ENCODE results near the gene SMC1A.

Gene SMC1A

GRCh38 chrX:53435997-53436396 lies 13.5 kb upstream of the SMC1A start:
- H3K27me3 Mint-ChIP-seq (ENCODE audit: low read depth) = peaks cover 9% of the 10 kb centered on the region
- H3K27ac Mint-ChIP-seq = no peak overlapping the region
- H3K9me3 Mint-ChIP-seq = peaks cover 7% of the 10 kb centered on the region
- peak; percentile 61 to 74 (median 61) for TF ChIP-seq CTCF (IDR thresholded peaks at IDR 0.05; ENCODE audit: unreplicated experiment in 3 of 3)
- peaks cover 16% of the 10 kb centered on the region for H3K4me1 Mint-ChIP-seq
- peaks cover 9% of the 10 kb centered on the region for H3K36me3 Mint-ChIP-seq (ENCODE audit: low read depth)
- peak overlapping the region in 1 of 3 experiments; percentile 37 for H3K4me3 Mint-ChIP-seq

- Mint-ChIP-seq H3K4me3 (peak within 1 kb of the TSS; percentile 92 to 98 (median 93)), H3K4me1 (peaks cover 10% of the 10 kb centered on the region), H3K27me3 (ENCODE audit: low read depth) (no peaks in the 10 kb centered on the region)
Measured at GRCh38 chrX:53433651-53434639, 11.5 kb upstream of the SMC1A start, which contains the start of gene HSD17B10. TSS of gene HSD17B10 (minus strand) at chrX:53434370. CDS start at chrX:53434345, 25 bp downstream.

GRCh38 chrX:53430231-53430630 lies 7.8 kb upstream of the SMC1A start:
- no peak for TF ChIP-seq CTCF (IDR thresholded peaks at IDR 0.05; ENCODE audit: unreplicated experiment in 3 of 3)
- Mint-ChIP-seq H3K4me1 (peaks cover 10% of the 10 kb centered on the region), H3K36me3 (ENCODE audit: low read depth) (peaks cover 29% of the 10 kb centered on the region), H3K27ac (no peak overlapping the region), H3K4me3 (peak overlapping the region; percentile 5 to 59 (median 13)), H3K9me3 (peaks cover 9% of the 10 kb centered on the region), H3K27me3 (ENCODE audit: low read depth) (no peaks in the 10 kb centered on the region)

More at GRCh38 chrX:53433651-53434639, 11.5 kb upstream of the SMC1A start, which contains the start of gene HSD17B10:
- Mint-ChIP-seq H3K27ac (peak within 1 kb of the TSS; percentile 72 to 87 (median 74)), H3K9me3 (peaks cover 8% of the 10 kb centered on the region), H3K36me3 (ENCODE audit: low read depth) (peaks cover 23% of the 10 kb centered on the region)
- TF ChIP-seq CTCF (IDR thresholded peaks at IDR 0.05; ENCODE audit: unreplicated experiment in 3 of 3) = no peak

GRCh38 chrX:53429755-53430154 lies 7.3 kb upstream of the SMC1A start:
- Mint-ChIP-seq H3K36me3 (ENCODE audit: low read depth) (peaks cover 29% of the 10 kb centered on the region), H3K27me3 (ENCODE audit: low read depth) (no peaks in the 10 kb centered on the region), H3K9me3 (peaks cover 7% of the 10 kb centered on the region), H3K4me1 (peaks cover 9% of the 10 kb centered on the region), H3K4me3 (no peak overlapping the region), H3K27ac (no peak overlapping the region)
- no peak for TF ChIP-seq CTCF (IDR thresholded peaks at IDR 0.05; ENCODE audit: unreplicated experiment in 3 of 3)

- Mint-ChIP-seq H3K27me3 (ENCODE audit: low read depth) (no peaks in the 10 kb centered on the region), H3K9me3 (peaks cover 12% of the 10 kb centered on the region), H3K4me1 (peaks cover 11% of the 10 kb centered on the region), H3K36me3 (ENCODE audit: low read depth) (peaks cover 4% of the 10 kb centered on the region), H3K27ac (peak within 1 kb of the TSS; percentile 92 to 97 (median 96)), H3K4me3 (peak within 1 kb of the TSS; percentile 91 to 97 (median 93))
- no peak for TF ChIP-seq CTCF (IDR thresholded peaks at IDR 0.05; ENCODE audit: unreplicated experiment in 3 of 3)
Measured at GRCh38 chrX:53422861-53423306, 430 bp upstream of the SMC1A start, which contains the start of gene RIBC1. TSS of gene RIBC1 (plus strand) at chrX:53422873. CDS start at chrX:53426277, 3,404 bp downstream.
